ENCODE measurements around the gene ABHD15. TPM values are rescaled to one million over a fixed set of nuclear protein-coding genes. Genes with fewer than 3 reads are reported as not detected.

The ABHD15 gene
- total RNA-seq, 3 donors from 2014 or later: 12.9 to 19.5 (median 13.6) TPM

GRCh38 chr17:29589524-29590410, 22.9 kb upstream of the ABHD15 start, which contains the start of gene GIT1:
Gene GIT1, minus strand, starts transcription at chr17:29589648. Its CDS starts 270 bp downstream, at chr17:29589378.
- no peak for TF ChIP-seq CTCF (IDR thresholded peaks at IDR 0.05)
- ATAC-seq (peak; percentile 84), DNase-seq (peak; percentile 90 to 92 (median 90))
- Histone ChIP-seq H3K36me3 (ENCODE audit: low read depth) (no peaks in the 10 kb centered on the region), H3K9me3 (no peaks in the 10 kb centered on the region), H3K4me3 (peak within 1 kb of the TSS; percentile 68), H3K4me1 (ENCODE audit: low read depth) (peaks cover 48% of the 10 kb centered on the region)
- intact Hi-C loops (cut with DNase I, micrococcal nuclease): no loop called here

GRCh38 chr17:29588562-29589411, 21.9 kb upstream of the ABHD15 start:
- H3K9me3 ChIP-seq: no peaks in the 10 kb centered on the region
- no peaks in the 10 kb centered on the region for H3K36me3 ChIP-seq (ENCODE audit: low read depth)
- peak; percentile 6 for ATAC-seq
- DNase-seq: peak; percentile 45 to 71 (median 71)
- no peak for TF ChIP-seq CTCF (IDR thresholded peaks at IDR 0.05)
- H3K4me3 ChIP-seq: peak overlapping the region; percentile 68
- peaks cover 42% of the 10 kb centered on the region for H3K4me1 ChIP-seq (ENCODE audit: low read depth)
- intact Hi-C loops (cut with DNase I, micrococcal nuclease): no loop called here

- DNase-seq (peak in 1 of 3 donors; percentile 34), ATAC-seq (no peak)
- Histone ChIP-seq H3K36me3 (ENCODE audit: low read depth) (no peaks in the 10 kb centered on the region), H3K9me3 (no peaks in the 10 kb centered on the region), H3K4me1 (ENCODE audit: low read depth) (peaks cover 42% of the 10 kb centered on the region), H3K4me3 (no peak overlapping the region)
- intact Hi-C loops (cut with DNase I, micrococcal nuclease): no loop called here
- no peak for TF ChIP-seq CTCF (IDR thresholded peaks at IDR 0.05)
These were observed 21.3 kb upstream of the ABHD15 start for GRCh38 chr17:29588017-29588561.

GRCh38 chr17:29587591-29587990, 20.8 kb upstream of the ABHD15 start:
- ATAC-seq (no peak), DNase-seq (no peak)
- TF ChIP-seq CTCF (IDR thresholded peaks at IDR 0.05): no peak
- no peak overlapping the region for H3K4me3 ChIP-seq
- intact Hi-C loops (cut with DNase I, micrococcal nuclease): no loop called here
- H3K36me3 ChIP-seq (ENCODE audit: low read depth): no peaks in the 10 kb centered on the region
- peaks cover 39% of the 10 kb centered on the region for H3K4me1 ChIP-seq (ENCODE audit: low read depth)
- no peaks in the 10 kb centered on the region for H3K9me3 ChIP-seq

GRCh38 chr17:29586676-29587469, 20.0 kb upstream of the ABHD15 start:
- no peak for TF ChIP-seq CTCF (IDR thresholded peaks at IDR 0.05)
- H3K4me3 ChIP-seq: no peak overlapping the region
- H3K36me3 ChIP-seq (ENCODE audit: low read depth): no peaks in the 10 kb centered on the region
- H3K4me1 ChIP-seq (ENCODE audit: low read depth): peaks cover 32% of the 10 kb centered on the region
- intact Hi-C loops (cut with DNase I, micrococcal nuclease): no loop called here
- peak in 1 of 3 donors; percentile 28 for DNase-seq
- no peaks in the 10 kb centered on the region for H3K9me3 ChIP-seq
- ATAC-seq: no peak
